Spleen (tissue), 7 donors: ENCODE data around the gene MYOC.

Source experiments
- POLR2A ChIP-seq, 3 donors: fragments of 450-650 bp; IDR thresholded peaks; one replicate each; pipeline ENCODE4 v1.5.1; 2017; ENCODE audit warnings: antibody characterized with exemption in 3 of 3, mild to moderate bottlenecking in 1 of 3
- POLR2AphosphoS5 ChIP-seq, 3 donors: sonication (generic); formaldehyde crosslinking; IDR thresholded peaks; one replicate each; pipeline ENCODE4 v1.5.1; 2017; ENCODE audit warnings: antibody characterized with exemption in 3 of 3
- TF ChIP-seq, protein P1 (sequence below), 11 experiments: fragments of 200-600 bp in 7 of 11; fragments of 450-650 bp in 4 of 11; sonication (generic) in 4 of 11; IDR thresholded peaks in 8 of 11; conservative IDR thresholded peaks in 3 of 11; 1 replicate in 7 of 11; 2 replicates in 4 of 11; pipeline versions ENCODE4 v1.4.0 to v1.8.0; 2016 to 2021; ENCODE audit warnings: antibody characterized with exemption in 11 of 11, inconsistent platforms in 4 of 11, mild to moderate bottlenecking in 1 of 11
- donor health status: DM: no; HTN: no; CAD: no; lungs with moderate emphysema.
- donor health status: DM: no; HTN: no; CAD: no.
- donor health status: DM: no; HTN: no; CAD: no.

DNA sequence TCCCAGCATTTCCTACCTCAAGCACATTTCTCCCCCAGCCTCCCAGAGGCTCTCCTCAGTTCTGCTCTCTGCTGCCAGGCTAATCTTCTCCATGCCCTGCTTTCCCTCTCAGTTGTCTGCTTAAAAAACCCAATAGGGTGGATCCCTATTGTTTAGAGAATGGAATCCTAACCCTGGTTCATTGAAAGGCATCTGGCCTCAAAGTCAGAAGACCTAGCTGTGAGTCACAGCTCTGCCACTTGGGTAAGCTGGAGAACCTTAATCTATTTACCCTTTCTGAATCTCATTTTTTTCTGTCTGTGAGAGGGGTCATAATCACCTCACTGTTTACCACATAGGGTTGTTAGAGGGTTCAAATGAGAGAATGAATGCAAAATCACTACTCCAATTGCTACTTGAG, 12.5 kb upstream of the MYOC start:
- TF ChIP-seq POLR2AphosphoS5 (IDR thresholded peaks at IDR 0.05), result no peak
- TF ChIP-seq, protein P1, sequence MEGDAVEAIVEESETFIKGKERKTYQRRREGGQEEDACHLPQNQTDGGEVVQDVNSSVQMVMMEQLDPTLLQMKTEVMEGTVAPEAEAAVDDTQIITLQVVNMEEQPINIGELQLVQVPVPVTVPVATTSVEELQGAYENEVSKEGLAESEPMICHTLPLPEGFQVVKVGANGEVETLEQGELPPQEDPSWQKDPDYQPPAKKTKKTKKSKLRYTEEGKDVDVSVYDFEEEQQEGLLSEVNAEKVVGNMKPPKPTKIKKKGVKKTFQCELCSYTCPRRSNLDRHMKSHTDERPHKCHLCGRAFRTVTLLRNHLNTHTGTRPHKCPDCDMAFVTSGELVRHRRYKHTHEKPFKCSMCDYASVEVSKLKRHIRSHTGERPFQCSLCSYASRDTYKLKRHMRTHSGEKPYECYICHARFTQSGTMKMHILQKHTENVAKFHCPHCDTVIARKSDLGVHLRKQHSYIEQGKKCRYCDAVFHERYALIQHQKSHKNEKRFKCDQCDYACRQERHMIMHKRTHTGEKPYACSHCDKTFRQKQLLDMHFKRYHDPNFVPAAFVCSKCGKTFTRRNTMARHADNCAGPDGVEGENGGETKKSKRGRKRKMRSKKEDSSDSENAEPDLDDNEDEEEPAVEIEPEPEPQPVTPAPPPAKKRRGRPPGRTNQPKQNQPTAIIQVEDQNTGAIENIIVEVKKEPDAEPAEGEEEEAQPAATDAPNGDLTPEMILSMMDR (IDR thresholded peaks at IDR 0.05 in 8 of 11, conservative IDR thresholded peaks at IDR 0.05 in 3 of 11), result no peak
- no peak for TF ChIP-seq POLR2A (IDR thresholded peaks at IDR 0.05)
